A204.1 (cell line): Measurements from ENCODE around the gene FGL2.
"Not testable (repeated sequence)": the region's sequence is repeated elsewhere in the genome, so short reads cannot be mapped to it uniquely, and the experiment has no call there.

Experiments
- FAIRE-seq: peaks from 2 replicates; lab custom pipeline; 2012; peaks lifted over from hg19 to GRCh38; lab: Jason Lieb, UNC

Gene FGL2

DNA sequence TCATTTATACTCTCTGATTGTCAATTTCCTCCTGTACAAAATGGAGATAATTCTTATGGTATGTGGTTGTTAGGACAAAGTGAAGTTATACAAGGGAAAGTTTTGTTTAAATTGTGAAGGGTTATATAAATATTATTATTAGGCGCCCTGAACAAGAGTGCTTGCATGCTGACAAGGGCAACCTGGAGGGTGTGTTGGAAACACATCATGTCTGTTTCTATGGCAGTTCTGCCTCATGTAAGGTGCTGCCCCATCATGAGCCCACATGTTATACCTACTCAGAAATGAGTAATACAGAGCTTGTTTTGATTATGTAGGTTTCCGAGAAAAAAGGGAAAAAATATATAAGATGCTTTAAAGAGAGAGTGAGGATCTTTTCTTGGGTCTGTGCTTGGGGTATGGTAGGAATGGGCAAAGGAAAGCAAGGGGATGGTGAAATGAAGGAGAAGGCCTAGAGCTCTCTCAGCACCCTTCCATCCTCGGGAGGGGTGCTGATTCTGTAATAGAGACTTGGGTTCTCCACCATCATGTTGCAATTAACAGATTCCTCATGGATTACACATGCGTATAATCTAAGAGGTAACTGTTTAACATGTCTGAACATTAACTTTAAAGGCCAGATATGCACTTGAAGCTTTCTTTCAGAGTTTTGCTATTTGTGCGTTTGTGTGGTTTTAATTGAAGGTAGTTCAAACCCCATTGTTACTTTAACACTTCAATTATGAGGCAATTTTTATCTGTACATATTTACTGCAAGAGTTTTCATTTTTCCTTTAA, 43.8 kb downstream of the FGL2 start:
- FAIRE-seq = not testable (repeated sequence)

DNA sequence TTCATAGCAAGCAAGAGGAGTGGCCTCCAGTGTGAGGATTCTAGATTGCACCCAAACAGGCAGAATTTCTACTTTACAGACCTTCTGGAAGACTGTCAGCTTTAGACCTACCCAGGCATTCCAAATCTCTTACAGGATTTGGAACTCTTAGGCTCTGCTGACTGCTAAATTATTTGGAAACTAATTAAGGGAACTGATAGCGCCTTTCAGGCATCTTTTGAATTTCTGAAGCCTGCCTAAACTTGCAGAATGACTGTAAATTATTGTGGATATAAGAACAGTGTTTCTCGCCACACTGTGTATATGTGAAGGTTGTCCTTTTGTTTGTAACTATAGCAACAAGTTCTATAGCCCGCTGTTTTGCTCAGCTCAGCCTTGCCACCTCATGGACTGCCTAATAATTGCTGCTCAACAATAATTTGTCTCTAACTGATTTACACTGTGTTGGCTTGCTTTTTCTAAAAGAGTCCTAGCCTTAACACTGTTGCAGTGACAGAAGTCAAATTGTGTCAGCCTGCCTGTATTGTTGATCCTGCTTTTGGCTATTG, 44.6 kb downstream of the FGL2 start:
- FAIRE-seq = not testable (repeated sequence)

DNA sequence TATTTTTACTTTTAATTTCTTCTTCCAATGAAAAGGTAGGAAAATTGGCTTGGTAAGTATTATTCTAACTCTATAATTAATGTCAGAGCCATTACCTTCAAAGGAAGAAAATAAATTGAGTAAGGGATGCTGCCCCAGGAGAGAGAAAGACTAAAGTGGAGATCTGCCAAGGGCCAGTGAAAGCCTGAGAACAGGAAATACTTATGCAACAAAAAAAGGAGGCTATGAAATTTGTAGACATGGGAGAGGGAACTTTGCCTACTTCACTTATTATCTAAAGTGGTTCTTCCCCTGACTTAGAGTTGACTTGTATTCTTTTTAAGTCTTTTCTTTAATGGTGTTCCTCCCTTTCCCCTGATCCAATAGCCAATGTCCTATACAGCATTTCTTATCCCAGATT, 47.4 kb downstream of the FGL2 start:
- FAIRE-seq = not testable (repeated sequence)
